ENCODE results near the gene OPCML. TPM values are rescaled to one million over a fixed set of nuclear protein-coding genes. Genes with fewer than 3 reads are reported as not detected.

Gene OPCML
- total RNA-seq, 3 donors from 2014 or later (not counting 1 experiment from before 2014, with no cell fraction given) = not detected

DNA sequence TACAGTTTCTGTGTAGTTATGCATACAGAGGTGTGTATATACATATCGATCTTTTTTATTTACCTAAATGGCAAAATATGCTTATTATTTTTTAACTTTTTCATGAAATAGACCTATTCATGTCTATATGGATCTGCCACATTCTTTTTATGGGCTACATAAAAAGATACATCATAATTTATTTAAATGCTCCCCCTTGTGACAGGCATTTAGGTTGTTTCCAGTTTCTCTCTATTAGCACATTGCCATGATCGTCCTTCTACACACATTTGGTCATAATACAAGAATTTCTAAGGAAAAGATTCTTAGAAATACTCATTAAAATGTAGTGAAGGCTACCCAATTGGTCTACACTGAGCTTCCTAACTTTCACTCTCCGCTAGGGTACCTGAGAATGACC, 1067.4 kb downstream of the OPCML start:
- Histone ChIP-seq H3K4me3 (ENCODE audit: low read length) (no peak overlapping the region), H3K4me1 (ENCODE audit: control insufficient read depth, insufficient read depth, low read length) (no peaks in the 10 kb centered on the region), H3K27me3 (ENCODE audit: control insufficient read depth, insufficient read depth, low read length) (no peaks in the 10 kb centered on the region), H3K9me3 (ENCODE audit: control insufficient read depth, insufficient read depth, low read length) (no peaks in the 10 kb centered on the region), H3K27ac (ENCODE audit: low read length) (no peak overlapping the region), H3K36me3 (ENCODE audit: control insufficient read depth, insufficient read depth, low read length) (no peaks in the 10 kb centered on the region)
- no peaks in the 10 kb centered on the region for H3K36me3 Mint-ChIP-seq
- no peak overlapping the region for H3K27ac Mint-ChIP-seq
- H3K4me1 Mint-ChIP-seq = no peaks in the 10 kb centered on the region
- ATAC-seq (no peak), DNase-seq (no peak)
- intact Hi-C loops (cut with micrococcal nuclease) = no loop called here
- WGBS (ENCODE audit: insufficient coverage) = 100% methylated on average over 1 of the region's 3 CpGs
- H3K4me3 Mint-ChIP-seq = no peak overlapping the region
- TF ChIP-seq, protein P1, sequence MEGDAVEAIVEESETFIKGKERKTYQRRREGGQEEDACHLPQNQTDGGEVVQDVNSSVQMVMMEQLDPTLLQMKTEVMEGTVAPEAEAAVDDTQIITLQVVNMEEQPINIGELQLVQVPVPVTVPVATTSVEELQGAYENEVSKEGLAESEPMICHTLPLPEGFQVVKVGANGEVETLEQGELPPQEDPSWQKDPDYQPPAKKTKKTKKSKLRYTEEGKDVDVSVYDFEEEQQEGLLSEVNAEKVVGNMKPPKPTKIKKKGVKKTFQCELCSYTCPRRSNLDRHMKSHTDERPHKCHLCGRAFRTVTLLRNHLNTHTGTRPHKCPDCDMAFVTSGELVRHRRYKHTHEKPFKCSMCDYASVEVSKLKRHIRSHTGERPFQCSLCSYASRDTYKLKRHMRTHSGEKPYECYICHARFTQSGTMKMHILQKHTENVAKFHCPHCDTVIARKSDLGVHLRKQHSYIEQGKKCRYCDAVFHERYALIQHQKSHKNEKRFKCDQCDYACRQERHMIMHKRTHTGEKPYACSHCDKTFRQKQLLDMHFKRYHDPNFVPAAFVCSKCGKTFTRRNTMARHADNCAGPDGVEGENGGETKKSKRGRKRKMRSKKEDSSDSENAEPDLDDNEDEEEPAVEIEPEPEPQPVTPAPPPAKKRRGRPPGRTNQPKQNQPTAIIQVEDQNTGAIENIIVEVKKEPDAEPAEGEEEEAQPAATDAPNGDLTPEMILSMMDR (IDR thresholded peaks at IDR 0.05) = no peak
- peaks cover 3 to 6% of the 10 kb centered on the region in 2 donors for H3K9me3 Mint-ChIP-seq
- no peaks in the 10 kb centered on the region for H3K27me3 Mint-ChIP-seq (ENCODE audit: low read depth in 2 of 2)

DNA sequence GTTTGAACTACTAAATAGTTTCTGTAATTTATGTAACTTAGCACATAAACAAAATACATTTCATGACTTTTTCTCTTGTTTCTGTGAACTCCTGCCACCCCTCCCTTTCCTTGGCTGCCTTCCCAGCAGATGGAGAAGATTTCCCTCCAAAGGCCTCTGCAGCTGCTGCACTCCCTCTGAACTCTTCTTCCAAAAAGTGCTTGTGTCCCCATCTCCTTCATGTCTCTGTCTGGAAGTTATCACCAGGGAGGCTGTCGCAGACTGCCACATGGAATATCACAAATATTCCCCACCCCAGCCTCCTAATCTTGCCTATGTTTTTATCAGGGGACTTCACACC, 1068.3 kb downstream of the OPCML start:
- Mint-ChIP-seq H3K36me3 (no peaks in the 10 kb centered on the region), H3K4me3 (no peak overlapping the region), H3K4me1 (no peaks in the 10 kb centered on the region), H3K9me3 (peaks cover 3 to 9% of the 10 kb centered on the region in 2 donors), H3K27me3 (ENCODE audit: low read depth in 2 of 2) (no peaks in the 10 kb centered on the region), H3K27ac (no peak overlapping the region)
- intact Hi-C loops (cut with micrococcal nuclease) = no loop called here
- Histone ChIP-seq H3K27ac (ENCODE audit: low read length) (no peak overlapping the region), H3K36me3 (ENCODE audit: control insufficient read depth, insufficient read depth, low read length) (no peaks in the 10 kb centered on the region), H3K4me1 (ENCODE audit: control insufficient read depth, insufficient read depth, low read length) (no peaks in the 10 kb centered on the region), H3K9me3 (ENCODE audit: control insufficient read depth, insufficient read depth, low read length) (no peaks in the 10 kb centered on the region), H3K27me3 (ENCODE audit: control insufficient read depth, insufficient read depth, low read length) (no peaks in the 10 kb centered on the region), H3K4me3 (ENCODE audit: low read length) (no peak overlapping the region)
- DNase-seq = no peak
- 100% methylated on average over 1 of the region's 1 CpG for WGBS (ENCODE audit: insufficient coverage)
- TF ChIP-seq, protein P1 (IDR thresholded peaks at IDR 0.05) = no peak
- ATAC-seq = no peak

DNA sequence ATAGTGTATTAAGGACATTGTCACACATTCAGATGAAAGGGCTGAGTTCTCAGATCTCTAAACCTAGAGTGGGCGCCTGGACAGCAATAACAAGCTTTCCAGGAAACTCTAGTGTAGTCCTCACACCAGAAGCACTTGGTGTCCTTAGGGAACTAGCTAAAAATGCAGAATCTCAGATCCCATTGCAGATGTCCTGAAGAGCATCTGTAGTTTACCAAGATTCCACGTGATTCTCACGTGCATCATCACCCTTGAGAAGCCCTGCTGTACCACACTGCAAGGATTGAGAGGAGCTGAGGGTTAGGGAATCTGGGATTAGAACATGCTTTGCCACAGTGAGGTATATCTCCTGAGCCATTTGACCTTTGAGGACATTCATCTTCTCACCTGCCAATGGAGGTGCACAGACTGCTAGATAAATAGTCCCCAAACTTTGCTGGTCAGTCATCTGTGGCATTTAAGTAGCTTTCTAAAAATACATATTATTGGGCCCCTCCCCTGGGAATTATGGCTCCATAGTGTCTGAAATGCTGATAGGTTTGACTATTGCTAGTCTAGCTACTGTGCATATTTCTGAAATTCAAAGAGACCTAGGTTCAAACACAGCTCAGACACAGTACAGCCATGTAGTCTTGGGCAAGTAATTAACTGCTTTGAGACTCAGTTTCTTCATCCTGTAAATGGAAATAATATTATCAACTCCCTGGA, 1068.9 kb downstream of the OPCML start:
- intact Hi-C loops (cut with micrococcal nuclease) = no loop called here
- no peaks in the 10 kb centered on the region for H3K27me3 Mint-ChIP-seq (ENCODE audit: low read depth in 2 of 2)
- Histone ChIP-seq H3K36me3 (ENCODE audit: control insufficient read depth, insufficient read depth, low read length) (no peaks in the 10 kb centered on the region), H3K9me3 (ENCODE audit: control insufficient read depth, insufficient read depth, low read length) (no peaks in the 10 kb centered on the region), H3K4me1 (ENCODE audit: control insufficient read depth, insufficient read depth, low read length) (no peaks in the 10 kb centered on the region), H3K27ac (ENCODE audit: low read length) (no peak overlapping the region), H3K4me3 (ENCODE audit: low read length) (no peak overlapping the region), H3K27me3 (ENCODE audit: control insufficient read depth, insufficient read depth, low read length) (no peaks in the 10 kb centered on the region)
- H3K4me3 Mint-ChIP-seq = no peak overlapping the region
- no peaks in the 10 kb centered on the region for H3K4me1 Mint-ChIP-seq
- TF ChIP-seq, protein P1 (IDR thresholded peaks at IDR 0.05) = no peak
- H3K27ac Mint-ChIP-seq = no peak overlapping the region
- 72% methylated on average over 3 of the region's 3 CpGs for WGBS (ENCODE audit: insufficient coverage)
- peaks cover 3 to 9% of the 10 kb centered on the region in 2 donors for H3K9me3 Mint-ChIP-seq
- no peak for ATAC-seq
- DNase-seq = no peak
- H3K36me3 Mint-ChIP-seq = no peaks in the 10 kb centered on the region

DNA sequence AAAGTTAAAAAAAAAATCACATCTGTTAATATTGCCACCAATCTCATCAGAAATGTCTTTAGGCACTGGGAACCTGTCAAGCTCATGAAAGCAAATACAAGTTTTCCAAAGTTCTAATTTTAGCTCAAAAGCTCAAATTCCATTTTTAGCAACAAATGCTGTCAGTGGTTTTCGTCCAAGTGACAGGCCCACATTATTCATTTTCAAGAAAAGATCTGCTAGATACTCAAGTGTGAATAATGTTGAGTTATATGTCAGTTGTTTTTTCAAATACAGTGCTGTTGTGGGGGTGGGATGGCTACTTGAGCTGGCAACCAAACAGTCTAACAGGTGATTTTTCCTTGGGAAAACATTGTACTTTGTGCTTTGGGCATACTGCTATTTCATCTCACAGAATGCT, 1072.6 kb downstream of the OPCML start:
- Mint-ChIP-seq H3K27ac (no peak overlapping the region), H3K4me1 (no peaks in the 10 kb centered on the region), H3K9me3 (peaks cover 5 to 7% of the 10 kb centered on the region in 2 donors), H3K27me3 (ENCODE audit: low read depth in 2 of 2) (no peaks in the 10 kb centered on the region), H3K4me3 (no peak overlapping the region), H3K36me3 (no peaks in the 10 kb centered on the region)
- no peaks in the 10 kb centered on the region for H3K4me1 ChIP-seq (ENCODE audit: control insufficient read depth, insufficient read depth, low read length)
- no peak overlapping the region for H3K4me3 ChIP-seq (ENCODE audit: low read length)
- DNase-seq = no peak
- H3K9me3 ChIP-seq (ENCODE audit: control insufficient read depth, insufficient read depth, low read length) = no peaks in the 10 kb centered on the region
- no peak for ATAC-seq
- H3K27ac ChIP-seq (ENCODE audit: low read length) = no peak overlapping the region
- TF ChIP-seq, protein P1 (IDR thresholded peaks at IDR 0.05) = no peak
- no peaks in the 10 kb centered on the region for H3K27me3 ChIP-seq (ENCODE audit: control insufficient read depth, insufficient read depth, low read length)
- H3K36me3 ChIP-seq (ENCODE audit: control insufficient read depth, insufficient read depth, low read length) = no peaks in the 10 kb centered on the region
- WGBS (ENCODE audit: insufficient coverage) = 56% methylated on average over 1 of the region's 1 CpG
- intact Hi-C loops (cut with micrococcal nuclease) = no loop called here

Data from natural killer cell (primary cell).